HG02943 (cell line): ENCODE results near the gene SPEN.
"Not testable (repeated sequence)": the region's sequence is repeated elsewhere in the genome, so short reads cannot be mapped to it uniquely, and the experiment has no call there.

Experiments used
- ATAC-seq: cut with Tn5 transposase; IDR thresholded peaks from one replicate; pipeline ENCODE4 v1.9.1; 2021; ENCODE audit warnings: mild to moderate bottlenecking, low read depth, moderate library complexity; ENCODE audit not compliant: unreplicated experiment

SPEN gene

DNA sequence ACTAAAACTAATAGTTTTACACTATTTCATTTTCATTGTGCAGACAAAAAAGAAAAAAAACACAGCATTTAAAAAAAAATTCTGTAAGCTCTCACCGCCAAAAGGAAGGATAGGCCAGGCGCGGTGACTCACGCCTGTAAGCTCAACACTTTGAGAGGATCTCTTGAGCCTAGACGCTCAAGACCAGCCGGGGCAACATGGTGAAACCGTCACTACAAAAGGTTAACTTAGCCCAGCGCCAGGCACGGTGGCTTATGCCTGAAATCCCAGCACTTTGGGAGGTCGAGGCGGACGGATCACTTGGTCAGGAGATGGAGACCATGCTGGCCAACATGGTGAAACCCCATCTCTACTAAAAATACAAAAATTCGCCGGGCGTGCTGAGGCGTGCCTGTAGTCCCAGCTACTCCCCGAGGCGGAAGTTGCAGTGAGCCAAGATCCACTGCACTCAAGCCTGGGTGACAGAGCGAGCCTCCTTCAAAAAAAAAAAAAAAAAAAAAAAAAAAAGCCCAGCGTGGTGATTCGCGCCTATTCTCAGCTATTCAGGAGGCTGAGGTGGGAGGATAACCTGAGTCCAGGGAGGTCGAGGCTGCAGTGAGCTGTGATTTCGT, 14.3 kb upstream of the SPEN start:
- ATAC-seq = no peak

DNA sequence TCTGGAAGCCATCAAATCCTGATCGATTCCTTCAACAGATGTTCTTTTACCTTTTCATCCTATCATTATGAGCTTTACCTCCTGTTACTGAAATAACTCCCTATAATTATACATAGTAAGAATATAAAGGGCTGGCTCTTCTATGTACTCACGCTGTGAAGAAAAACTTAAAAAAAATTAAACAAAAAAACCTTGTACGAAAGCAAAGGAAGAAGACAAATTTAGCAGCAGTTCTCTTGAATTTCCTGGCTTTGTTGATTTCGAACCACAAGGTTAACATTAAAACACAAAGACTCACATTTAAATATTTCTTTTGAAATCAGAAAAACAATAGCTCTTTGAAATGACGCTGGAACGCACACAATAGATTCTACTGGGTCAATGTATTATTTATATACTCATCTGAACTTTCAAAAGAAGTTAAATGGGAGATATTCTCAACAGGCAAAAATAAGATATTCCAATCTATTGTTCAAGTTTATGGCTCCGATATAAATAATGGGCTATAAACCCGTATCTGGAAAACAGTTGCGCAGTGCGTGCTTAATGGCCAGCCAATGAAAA, 13.6 kb upstream of the SPEN start:
- ATAC-seq = no peak

DNA sequence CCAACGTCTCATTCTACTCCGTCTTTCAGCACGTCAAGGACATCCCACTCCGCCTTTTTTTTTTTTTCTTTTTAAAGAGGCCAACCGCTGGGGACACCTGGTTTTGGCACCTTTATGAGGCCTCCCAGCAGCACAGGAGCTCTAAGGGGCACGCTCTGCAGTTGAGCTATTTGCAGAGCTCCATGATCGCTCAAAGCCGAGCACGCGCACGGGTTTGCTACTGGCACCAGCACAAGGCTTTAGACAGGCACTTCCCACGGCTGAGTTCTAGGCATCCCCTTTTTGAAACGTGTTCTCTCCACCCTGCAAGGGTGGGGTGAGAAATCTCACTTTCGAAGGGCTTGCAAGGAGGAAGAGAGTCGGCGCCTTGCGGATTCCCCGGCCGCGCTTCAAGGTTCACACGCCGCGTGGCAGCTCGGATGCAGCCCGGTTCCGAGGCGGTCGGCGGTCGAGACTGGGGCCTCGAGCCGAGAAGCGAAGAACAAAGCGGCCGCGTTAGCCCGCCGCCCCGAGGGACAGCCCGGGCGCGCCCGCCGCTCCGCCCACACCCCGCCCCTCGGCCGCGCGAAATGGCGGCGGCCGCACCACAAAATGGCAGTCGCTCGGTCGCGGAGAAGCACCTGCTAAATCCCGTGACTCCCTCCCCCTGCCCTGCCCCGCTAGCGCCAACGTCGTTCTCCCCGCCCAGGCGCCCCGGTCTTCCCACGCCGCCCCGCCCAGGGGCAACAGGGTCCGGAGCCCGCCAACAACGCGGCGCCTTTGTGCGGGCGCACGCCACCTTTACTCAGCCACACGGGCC, 12.9 kb upstream of the SPEN start:
- peak; percentile 44 for ATAC-seq

DNA sequence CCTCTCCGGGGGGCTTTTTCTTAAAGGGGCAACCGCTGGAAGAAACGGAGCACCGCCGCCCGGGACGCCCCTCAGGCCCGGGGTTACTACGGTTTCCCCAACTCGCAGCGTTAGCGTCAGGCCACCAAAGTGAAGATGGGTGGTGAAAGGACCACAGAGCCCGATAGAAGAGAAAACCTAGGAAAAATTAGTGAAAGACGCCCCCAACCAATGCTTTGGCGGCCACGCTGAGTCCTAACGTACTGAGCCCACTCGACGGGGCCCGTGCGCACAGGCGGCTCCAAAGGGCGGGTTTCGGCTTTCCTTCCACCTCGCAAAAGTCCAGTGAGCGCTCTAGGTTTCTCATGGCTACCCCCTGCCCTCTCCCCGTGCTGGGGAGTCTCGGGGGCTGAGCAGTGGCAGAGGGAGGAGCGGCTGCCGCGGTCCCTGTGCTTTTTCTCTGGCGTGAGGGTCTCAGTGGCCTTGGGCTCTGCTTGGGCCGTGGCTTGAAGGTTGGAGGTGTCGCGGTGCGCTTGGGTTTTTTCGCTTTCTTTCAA, 12.2 kb upstream of the SPEN start:
- ATAC-seq = peak; percentile 15

DNA sequence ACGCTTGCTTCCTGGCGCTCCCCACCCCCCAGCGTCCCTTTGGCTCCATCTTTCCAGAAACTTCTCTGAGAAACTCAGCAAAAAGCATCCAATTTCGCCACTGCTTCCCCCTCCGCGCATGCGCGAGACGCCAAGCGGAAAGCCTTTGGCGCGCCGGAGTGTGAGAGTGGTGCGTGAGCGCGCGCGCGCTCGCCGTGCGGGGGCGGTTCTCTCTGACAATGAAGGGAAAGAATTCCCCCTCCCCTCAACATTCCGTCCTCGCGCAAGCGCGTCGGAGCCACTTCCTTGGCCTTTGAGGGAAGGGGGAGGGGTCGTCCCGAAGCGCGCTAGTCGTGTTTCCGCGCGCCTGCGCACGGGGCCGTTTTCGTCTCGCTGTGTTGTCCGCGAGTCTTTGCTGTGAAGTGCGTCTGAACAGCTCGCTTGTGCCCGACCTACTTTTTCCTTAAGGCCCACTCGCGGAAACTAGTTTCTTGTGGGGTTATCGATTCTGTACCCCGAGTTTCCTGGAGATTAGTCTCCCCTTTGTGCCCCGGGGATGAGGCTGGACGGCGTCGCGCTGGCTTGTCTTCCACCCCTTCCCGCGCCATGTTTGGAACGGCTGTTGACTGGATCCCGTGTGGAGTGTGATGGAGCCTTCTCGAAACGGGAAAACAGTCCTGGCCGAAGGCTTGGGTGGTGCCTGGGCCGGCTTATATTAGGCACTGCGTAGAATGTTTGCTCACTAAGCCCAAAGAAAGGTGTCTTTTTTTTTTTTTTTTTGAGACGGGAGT, 11.6 kb upstream of the SPEN start:
- peak; percentile 38 for ATAC-seq

DNA sequence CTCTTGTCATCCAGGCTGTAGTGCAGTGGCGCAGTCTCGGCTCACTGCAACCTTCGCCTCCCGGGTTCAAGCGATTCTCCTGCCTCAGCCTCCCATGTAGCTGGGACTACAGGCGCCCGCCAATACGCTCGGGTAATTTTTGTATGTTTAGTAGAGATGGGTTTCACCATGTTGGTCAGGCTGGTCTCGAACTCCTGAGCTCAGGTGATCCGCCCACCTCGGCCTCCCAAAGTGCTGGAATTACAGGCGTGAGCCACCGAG, 11.1 kb upstream of the SPEN start:
- ATAC-seq = not testable (repeated sequence)

DNA sequence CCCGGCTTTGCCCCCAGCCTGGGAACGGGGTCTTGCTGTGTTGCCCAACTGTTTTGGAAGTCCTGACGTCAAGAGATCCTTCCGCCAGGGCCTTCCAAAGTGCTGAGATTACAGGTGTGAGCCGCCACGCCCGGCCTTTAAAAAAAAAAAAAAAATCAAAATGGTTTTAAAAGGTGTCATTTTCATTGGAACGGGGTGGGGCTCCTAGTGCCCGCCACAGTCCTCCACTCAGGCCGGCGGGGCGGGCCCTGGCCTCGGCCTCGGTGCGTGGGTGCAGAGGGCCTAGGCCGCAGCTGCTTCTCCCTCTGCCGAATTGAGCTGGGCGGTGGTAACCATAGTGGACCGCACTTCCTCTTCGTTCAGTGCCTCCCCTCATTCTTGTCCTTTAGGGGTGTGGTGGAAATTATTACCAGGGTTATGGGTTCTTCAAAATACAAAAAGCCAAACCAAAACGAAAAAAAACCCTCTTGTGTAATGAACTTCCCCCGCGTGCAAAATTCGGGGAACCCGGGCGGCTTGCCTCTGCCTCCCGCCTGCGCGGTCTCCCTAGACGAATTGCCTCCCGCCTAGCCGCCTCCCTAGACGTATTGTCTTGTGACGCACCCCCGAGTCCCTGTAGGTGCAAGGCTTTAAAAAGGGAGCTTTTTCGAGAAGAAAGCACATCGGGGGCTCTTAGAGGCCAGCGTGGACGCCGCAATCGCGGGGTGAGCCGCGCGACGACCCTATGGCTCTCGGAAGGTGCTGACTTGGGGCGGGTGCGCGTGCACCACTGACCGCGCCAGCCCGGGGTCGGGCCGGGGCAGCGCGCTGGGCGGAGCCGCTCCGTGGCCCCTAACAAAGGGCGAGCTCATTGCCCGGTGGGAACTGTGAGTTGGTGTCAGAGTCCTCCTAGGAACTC, 10.5 kb upstream of the SPEN start:
- ATAC-seq = no peak

DNA sequence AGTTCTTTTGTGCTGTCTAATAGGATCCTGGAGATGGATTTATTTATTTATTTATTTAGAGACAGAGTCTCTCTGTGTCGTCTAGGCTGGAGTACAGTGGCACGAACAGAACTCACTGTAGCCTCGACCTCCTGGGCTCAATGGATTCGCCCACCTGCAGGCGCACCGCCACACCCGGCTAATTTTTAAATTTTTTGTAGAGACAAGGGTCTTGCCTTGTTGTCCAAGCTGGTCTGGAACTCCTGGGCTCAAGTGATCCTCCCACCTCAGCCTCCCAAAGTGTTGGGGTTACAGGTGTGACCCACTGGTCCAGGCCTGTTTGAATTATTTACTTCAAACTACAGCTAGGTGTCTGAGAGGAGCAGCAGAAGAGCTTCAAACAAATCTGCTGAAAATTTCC, 9.6 kb upstream of the SPEN start:
- no peak for ATAC-seq

DNA sequence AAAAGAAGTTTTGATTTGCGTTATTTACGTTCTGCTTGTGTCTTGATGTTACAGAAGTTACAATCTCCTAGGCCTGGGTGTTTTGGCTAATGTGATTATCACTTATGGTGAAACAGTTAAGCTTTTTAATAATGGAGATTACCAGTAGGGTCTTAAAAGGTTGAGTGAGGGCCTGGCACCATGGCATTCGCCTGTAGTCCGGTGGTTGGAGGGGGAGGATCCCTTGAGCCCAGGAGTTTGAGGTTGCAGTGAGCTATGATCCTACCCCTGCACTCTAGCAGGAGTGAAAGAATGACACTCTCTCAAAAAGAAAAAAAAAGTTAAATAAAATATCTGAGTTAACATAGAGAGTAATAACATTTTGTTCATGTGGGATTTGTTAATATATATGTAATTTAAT, 8.8 kb upstream of the SPEN start:
- ATAC-seq = no peak

DNA sequence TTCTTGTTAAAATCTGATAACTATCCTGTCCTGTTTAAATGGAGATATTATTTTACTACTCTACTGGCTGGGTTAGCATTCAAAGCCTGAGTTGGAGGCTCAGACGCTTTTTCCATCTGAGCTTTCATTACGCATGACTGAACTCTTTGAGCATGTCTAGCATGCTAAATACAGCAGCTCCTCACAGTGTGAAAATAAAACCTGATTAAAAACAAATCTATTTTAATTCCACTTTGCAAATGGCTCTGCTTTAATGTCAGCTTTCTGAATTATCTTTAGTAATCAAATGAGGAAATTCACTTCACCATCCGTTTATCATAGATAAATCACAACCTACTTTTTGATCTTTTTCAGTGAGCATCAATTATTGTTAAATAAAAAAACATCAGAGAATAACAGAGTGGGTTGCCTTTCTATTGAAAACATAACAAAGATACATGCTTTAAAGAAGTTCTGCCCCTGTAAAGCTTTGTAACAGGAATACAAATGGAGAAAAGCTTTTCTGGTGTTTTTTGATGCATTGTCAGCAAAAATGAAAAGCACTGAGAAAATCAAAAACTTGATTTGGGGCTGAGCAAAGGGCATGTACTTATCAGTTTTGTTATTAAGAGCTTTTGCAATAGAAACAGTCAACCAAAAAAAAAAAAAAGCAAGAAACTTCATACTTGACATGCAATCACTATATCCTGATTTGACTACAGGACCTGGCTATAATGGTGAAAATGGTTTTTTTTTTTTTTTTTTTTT, 3.5 kb upstream of the SPEN start:
- ATAC-seq = no peak

DNA sequence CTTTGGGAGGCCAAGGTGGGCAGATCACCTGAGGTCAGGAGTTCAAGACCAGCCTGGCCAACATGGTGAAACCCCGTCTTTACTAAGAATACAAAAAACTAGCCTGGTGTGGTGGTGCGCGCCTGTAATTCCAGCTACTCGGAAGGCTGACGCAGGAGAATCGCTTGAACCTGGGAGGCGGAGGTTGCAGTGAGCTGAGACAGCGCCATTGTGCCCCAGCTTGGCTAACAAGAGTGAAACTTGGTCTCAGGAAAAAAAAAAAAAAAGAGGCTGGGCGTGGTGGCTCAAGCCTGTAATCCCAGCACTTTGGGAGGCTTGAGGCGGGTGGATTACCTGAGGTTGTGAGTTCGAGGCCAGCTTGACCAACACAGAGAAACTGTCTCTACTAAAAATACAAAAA, 1.5 kb upstream of the SPEN start:
- not testable (repeated sequence) for ATAC-seq

DNA sequence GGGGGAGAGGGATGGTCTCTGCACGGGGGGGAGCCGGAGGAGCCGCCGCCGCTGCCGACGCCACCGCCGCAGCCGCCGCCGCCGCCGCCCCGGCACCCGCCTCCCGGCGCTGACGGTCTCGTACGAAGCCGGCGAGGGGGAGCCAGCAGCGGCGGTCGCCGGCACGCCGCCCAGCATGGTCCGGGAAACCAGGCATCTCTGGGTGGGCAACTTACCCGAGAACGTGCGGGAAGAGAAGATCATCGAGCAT, 311 bp downstream of the SPEN start:
- no peak for ATAC-seq

DNA sequence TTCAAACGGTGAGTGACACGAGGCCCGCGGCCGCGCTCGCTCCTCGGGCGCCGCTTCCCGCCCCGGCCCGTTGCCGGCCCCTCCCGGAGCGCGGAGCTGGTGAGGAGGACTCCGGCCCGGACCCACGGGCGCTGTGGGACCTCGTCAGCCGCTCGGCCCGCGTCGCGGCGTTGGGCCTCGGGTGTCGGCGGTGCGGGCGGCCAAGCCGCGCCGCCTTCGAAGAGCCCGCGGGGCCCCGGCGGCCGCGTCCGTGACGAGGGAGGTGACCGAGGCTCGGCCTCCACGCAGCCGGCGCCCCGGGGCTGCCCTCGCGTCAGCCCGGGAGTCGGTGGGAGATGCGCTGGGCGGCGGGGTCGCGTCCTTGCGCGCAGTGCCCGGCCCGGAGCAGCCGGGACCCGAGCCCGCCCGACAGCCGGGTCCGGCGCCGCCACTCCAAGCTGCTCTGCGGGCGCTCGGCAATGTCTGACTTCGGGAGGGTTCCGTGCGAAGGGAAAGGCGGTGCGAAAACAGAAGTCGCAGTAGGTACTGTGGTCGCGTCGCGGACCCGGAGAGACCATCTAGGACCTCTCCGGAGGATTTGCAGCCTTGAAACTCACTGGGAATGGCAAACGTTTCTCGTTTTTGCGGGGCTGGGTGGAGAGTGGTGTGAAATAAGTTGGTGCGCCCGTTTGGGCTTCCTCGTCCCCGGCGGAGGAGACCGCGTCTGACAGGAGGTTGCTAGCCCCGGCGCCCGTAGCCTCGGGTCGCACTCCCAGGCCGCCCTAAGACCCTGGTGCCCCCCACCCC, 829 bp downstream of the SPEN start:
- peak; percentile 18 for ATAC-seq

DNA sequence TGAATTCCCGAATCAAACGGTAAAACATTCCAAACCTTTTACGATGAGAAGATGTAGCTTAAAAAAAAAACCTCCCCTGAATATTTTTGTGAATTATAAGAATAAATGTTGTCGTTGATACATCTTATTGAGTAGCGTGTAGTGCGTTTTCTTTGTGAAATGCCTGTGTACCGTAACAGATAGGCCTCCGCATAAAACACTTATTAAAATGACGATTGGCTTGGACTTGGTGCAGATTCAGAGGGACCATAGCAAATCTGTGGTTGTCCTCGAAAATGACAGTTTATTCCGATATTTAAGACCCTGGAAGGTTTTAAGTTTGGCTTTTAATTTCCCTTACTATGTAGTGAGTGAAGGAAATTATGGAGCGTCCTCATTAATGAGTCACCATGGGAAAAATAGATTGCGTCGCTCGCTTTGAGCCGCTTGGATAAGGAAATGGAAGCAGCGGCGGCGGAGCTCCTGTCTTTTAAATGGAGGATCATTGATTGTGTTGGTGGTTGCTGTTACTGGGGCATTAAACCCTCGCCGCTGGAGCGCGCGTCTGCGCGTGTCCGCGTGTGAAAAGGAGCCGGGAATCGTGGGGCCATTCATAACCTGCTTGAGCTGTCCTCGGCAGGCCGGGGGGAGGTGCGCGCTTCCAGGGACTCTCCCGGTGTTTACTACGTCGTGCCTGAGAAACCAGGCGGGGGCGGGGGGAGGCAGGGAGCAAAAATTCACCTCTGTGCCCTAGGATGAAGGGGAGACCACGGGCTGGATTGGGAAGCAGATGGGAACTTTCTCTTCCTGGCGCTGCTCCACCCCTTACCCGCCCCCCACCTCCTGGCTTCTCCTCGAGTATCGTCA, 1.6 kb downstream of the SPEN start:
- ATAC-seq = no peak

DNA sequence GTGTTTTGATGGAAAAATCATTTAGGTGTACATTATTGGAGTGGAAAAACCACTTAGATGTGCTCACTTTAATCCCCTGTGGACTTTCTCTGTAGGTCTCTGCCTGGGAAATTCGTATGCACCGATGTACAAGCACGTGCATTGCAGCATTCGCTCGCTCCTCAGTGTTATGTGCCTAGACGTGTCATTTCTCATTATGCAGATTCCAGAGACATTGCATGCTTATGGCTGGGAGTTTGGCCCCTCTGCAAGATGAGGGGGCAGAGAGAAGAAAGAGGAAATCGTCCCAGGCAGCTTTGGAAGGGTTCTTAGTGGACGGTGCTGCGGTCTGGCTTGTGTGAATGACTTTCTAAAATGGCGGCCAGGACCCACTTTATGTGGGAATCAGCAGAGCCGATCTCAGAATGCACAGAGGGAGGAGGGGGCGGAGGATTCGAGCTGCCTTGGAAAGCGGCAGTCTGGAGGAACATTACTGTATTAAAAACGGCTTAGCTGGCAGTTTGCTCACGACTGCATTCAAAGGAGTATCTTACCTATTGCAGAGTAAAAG, 2.3 kb downstream of the SPEN start:
- no peak for ATAC-seq

DNA sequence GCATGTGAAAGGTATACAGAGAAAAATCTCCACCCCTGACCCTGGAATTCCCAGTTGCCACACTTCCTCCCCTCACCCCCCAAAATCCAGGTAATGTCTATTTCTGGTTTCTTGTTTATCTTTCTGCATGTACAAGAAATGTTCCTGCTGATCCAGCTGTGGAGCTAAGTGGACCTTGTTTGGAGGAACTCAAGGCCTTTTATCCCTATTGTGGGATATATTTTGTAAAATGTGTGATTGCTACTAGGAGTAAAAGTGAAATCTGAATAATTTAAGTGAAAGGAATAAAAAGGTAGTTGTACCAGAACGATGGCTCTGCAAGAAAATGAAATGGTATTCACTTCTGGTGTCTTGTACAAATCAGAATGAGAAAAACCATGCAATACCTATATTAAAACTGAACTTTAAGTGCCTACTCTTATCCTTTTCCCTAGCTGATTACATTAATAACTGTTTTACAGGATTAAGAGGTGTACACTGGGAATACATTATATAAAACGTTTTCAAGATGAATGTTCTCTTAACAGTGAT, 3.0 kb downstream of the SPEN start:
- no peak for ATAC-seq

DNA sequence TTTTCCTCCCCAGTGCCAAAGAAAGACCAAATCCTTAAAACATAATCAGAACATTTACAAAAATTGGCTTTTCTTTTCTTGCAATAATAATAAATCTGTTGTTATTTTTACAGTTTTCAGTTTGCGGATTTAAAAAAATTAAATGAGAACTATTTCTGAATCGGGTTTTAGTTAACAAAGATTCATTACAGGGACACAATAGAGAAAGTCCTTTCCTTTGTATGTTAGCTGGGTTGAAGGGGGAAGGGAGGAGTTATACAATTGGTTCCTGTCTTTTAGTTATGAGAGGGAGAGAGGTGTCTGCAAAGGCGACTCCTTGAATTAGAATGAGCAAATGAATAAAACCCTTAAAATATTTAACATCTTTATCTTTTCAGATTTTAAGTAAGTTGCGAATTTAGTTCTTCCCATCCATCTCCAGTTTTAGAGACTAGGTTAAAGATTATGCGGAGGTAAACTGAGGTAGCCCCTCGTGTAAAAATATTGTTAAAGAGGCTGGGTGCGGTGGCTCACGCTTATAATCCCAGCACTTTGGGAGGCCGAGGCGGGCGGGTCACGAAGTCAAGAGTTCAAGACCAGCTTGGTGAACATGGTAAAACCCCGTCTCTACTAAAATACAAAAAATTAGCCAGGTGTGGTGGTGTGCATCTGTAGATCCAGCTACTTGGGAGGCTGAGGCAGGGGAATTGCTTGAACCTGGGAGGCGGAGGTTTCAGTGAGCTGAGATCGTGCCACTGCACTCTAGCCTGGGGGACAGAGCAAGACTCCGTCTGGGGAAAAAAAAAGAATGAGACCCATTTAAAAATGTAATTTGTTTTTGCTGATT, 3.9 kb downstream of the SPEN start:
- ATAC-seq = no peak
